ENCODE results near the gene TMEM17. TPM values are rescaled to one million over a fixed set of nuclear protein-coding genes. Genes with fewer than 3 reads are reported as not detected.
"Not testable (repeated sequence)": the region's sequence is repeated elsewhere in the genome, so short reads cannot be mapped to it uniquely, and the experiment has no call there.

Gene TMEM17
- total RNA-seq, 4 donors from 2014 or later: 1.7 to 3.4 (median 2.7) TPM

DNA sequence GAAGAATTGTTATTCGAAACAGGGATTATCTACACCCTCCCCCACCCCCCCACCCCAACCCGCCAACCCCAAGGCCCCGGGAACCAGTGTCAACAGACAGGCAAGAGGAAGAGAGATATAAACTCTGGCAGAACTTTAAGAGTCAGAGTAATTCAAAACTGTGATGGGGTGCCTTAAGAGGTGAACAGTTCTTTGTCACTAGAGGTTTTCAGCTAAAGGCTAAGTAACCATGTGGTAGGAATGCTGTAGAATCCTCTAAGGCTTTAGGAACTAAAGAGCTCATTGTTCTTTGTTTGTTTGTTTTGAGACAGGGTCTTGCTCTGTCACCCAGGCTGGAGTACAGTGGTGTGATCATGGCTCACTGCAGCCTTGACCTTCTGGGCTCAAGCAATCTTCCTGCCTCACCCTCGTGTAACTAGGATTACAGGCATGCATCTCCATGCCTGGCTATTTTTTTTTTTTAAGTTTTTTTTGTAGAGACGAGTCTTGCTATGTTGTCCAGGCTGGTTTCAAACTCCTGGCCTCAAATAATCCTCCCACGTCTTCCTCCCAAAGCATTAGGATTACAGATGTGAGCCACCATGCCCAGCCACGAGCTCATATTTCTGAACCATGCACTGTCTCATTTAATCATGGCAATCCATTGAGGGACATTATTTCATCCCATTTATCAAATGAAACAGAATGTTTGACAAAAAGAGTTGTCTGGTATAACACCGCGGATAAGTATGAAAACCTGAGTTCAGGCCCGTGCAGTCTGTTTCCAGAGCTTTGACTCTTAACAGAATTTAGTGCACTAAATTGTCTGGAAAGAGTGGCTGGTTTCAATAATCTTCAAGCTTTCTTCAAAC, 20.8 kb upstream of the TMEM17 start:
- Histone ChIP-seq H3K4me3 (no peak overlapping the region), H3K36me3 (no peaks in the 10 kb centered on the region), H3K4me1 (no peaks in the 10 kb centered on the region), H3K9me3 (no peaks in the 10 kb centered on the region), H3K27me3 (no peaks in the 10 kb centered on the region), H3K27ac (no peak overlapping the region)
- DNase-seq: no peak
- WGBS, 2 donors: 64 to 75% methylated on average over 10 of the region's 10 CpGs
- intact Hi-C loops (cut with DNase I): no loop called here
- no peak for TF ChIP-seq POLR2A (IDR thresholded peaks at IDR 0.05)
- TF ChIP-seq, protein P1, sequence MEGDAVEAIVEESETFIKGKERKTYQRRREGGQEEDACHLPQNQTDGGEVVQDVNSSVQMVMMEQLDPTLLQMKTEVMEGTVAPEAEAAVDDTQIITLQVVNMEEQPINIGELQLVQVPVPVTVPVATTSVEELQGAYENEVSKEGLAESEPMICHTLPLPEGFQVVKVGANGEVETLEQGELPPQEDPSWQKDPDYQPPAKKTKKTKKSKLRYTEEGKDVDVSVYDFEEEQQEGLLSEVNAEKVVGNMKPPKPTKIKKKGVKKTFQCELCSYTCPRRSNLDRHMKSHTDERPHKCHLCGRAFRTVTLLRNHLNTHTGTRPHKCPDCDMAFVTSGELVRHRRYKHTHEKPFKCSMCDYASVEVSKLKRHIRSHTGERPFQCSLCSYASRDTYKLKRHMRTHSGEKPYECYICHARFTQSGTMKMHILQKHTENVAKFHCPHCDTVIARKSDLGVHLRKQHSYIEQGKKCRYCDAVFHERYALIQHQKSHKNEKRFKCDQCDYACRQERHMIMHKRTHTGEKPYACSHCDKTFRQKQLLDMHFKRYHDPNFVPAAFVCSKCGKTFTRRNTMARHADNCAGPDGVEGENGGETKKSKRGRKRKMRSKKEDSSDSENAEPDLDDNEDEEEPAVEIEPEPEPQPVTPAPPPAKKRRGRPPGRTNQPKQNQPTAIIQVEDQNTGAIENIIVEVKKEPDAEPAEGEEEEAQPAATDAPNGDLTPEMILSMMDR (IDR thresholded peaks at IDR 0.05): no peak

DNA sequence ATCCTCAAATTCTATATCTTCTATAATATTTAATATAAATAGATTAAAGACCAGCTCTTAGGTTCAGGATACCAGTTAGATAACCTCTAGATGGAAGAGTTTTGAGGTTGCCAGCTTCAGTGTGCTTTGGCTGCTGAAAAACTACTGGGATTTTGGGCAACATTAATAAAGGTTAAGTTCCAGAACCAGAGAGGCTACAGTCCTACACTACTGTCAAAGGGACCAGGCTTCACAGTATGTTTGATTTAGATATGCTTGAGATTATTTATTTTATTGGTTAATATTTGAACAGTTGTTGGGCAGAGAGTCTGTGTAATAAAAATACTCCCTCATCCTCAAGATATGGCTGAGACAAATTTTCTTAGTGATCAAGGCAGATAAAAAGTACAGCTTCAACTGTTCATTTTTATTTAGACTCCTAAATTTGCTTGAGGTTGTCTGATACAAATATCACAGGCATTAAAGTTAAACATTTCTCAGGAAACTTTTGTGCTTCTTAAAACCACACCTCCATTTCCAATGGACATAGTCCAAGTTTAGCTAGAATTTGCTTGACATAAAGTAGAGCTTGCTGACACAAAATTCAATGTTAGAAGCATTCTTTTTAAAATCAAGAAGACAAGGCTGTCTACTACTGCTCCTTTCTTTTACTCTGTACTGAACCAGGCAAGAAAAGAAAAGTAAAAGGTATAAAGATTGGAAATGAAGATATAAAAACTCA, 19.7 kb upstream of the TMEM17 start:
- Histone ChIP-seq H3K27ac (no peak overlapping the region), H3K27me3 (no peaks in the 10 kb centered on the region), H3K4me1 (no peaks in the 10 kb centered on the region), H3K36me3 (no peaks in the 10 kb centered on the region), H3K9me3 (no peaks in the 10 kb centered on the region), H3K4me3 (no peak overlapping the region)
- intact Hi-C loops (cut with DNase I): no loop called here
- TF ChIP-seq POLR2A (IDR thresholded peaks at IDR 0.05): no peak
- TF ChIP-seq, protein P1 (IDR thresholded peaks at IDR 0.05): no peak
- DNase-seq: no peak

DNA sequence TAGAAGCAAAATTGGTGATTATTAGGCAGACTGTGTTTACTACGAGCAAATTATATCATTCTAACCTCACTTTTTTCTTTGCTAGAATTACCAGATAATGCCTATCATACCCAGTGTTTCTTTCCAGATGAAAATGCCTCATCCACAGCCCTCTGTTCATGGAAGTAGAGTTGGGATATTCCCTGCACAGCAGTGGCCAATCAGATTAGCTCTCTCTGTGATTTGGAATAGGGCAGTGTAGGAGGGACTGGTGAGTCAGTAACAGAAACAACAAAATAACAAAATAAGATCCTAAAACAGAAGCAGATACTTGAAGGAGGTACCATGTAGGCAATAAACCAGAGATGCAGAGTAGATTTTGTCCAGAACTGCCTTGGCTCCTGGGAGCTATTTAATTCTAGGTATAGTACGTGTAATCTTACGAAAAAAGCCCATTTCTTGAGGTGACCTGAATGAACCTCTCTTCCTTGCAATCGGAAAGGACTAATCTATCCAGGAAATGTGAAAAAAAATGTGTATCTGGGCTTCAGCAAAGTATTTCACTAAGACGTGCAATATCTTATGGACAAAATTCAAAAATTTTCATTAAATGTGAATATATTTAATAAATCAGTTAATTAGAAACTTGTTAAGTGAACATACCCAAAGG, 18.4 kb upstream of the TMEM17 start:
- no peaks in the 10 kb centered on the region for H3K4me1 ChIP-seq
- no peak for TF ChIP-seq POLR2A (IDR thresholded peaks at IDR 0.05)
- TF ChIP-seq, protein P1 (IDR thresholded peaks at IDR 0.05): no peak
- H3K36me3 ChIP-seq: no peaks in the 10 kb centered on the region
- H3K27me3 ChIP-seq: no peaks in the 10 kb centered on the region
- intact Hi-C loops (cut with DNase I): no loop called here
- no peaks in the 10 kb centered on the region for H3K9me3 ChIP-seq
- 72 to 82% methylated on average over 5 of the region's 5 CpGs for WGBS, 2 donors
- DNase-seq: no peak
- H3K4me3 ChIP-seq: no peak overlapping the region
- no peak overlapping the region for H3K27ac ChIP-seq

DNA sequence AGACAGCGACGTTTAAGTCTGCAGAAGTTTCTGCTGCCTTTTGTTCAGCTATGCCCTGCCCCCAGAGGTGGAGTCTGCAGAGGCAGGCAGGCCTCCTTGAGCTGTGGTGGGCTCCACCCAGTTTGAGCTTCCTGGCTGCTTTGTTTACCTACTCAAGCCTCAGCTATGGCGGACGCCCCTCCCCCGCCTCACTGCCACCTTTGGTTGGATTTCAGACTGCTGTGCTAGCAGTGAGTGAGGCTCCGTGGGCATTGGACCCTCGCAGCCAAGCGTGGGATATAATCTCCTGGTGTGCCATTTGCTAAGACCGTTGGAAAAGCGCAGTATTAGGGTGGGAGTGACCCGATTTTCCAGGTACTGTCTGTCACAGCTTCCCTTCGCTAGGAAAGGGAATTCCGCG, 15.1 kb upstream of the TMEM17 start:
- 95 to 100% methylated on average over 2 to 12 of the region's 14 CpGs for WGBS, 2 donors
- H3K4me3 ChIP-seq; intact Hi-C loops (cut with DNase I); H3K27me3 ChIP-seq; DNase-seq; H3K4me1 ChIP-seq; H3K27ac ChIP-seq; H3K36me3 ChIP-seq; H3K9me3 ChIP-seq: not testable (repeated sequence)

DNA sequence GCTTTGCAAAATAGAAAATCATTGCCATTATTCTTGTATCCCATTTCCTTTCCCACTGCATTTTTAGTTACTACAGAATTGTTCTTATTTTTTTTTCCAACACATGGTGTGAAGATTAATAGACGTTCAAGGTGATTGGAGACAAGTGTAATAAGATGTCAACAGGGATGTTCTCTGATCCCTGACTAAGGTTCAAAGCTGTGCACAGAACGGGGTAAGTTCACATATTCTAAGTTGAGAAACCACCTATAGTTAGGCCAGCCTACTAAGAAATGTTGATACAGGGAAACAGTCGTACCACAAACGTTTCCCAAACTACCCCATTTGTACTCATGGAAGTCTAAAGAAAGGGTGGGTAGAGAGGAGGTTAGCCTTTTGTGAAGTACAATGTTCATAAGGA, 6.4 kb upstream of the TMEM17 start:
- TF ChIP-seq, protein P1 (IDR thresholded peaks at IDR 0.05): no peak
- TF ChIP-seq POLR2A (IDR thresholded peaks at IDR 0.05): no peak
- no peaks in the 10 kb centered on the region for H3K27me3 ChIP-seq
- peaks cover 0 to 4% (median 0%) of the 10 kb centered on the region in 3 donors for H3K9me3 ChIP-seq
- intact Hi-C loops (cut with DNase I): no loop called here
- H3K4me3 ChIP-seq: no peak overlapping the region
- H3K36me3 ChIP-seq: no peaks in the 10 kb centered on the region
- no peak for DNase-seq
- H3K4me1 ChIP-seq: no peaks in the 10 kb centered on the region
- no peak overlapping the region for H3K27ac ChIP-seq
- WGBS, 2 donors: 74 to 80% methylated on average over 4 of the region's 4 CpGs

All from esophagus squamous epithelium (tissue), 5 donors.